Keratinocyte (primary cell): ENCODE results near the gene HSBP1L1.

Experiments used
- EZH2 ChIP-seq: IDR thresholded peaks from one replicate; pipeline ENCODE4 v1.6.1; 2012; ENCODE audit warnings: inconsistent platforms, mild to moderate bottlenecking, low read length, moderate library complexity
- TF ChIP-seq, protein P1 (sequence below), 3 experiments: IDR thresholded peaks in 1 of 3; conservative IDR thresholded peaks in 1 of 3; optimal IDR thresholded peaks in 1 of 3; 2 replicates in 2 of 3; 3 replicates in 1 of 3; pipeline versions ENCODE3 to v1.5.1; 2011; ENCODE audit warnings: low read length in 3 of 3, mild to moderate bottlenecking in 3 of 3, moderate library complexity in 2 of 3, control low read depth in 1 of 3, inconsistent platforms in 1 of 3; ENCODE audit not compliant: insufficient read depth in 2 of 3; ENCODE audit errors: extremely low read depth in 1 of 3

DNA sequence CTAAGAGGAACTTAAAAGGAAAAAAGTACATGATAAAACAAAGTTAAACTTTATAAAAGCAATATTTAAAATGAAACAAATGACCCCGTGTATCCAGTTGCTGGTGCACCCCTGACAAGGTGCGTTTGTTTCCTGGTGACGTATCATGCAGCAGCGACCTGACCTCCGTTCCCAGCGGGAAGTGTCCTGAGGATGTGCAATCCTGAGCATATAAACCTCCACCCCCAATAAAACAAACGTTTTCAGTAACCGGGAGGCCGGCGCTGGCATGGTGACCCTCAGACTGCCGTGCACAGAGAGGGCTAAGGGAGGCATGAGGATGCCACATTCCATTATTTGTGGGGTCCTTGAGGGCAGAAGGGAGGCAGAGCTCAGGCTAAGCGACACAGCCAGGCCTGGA, 27.8 kb upstream of the HSBP1L1 start:
- TF ChIP-seq, protein P1, sequence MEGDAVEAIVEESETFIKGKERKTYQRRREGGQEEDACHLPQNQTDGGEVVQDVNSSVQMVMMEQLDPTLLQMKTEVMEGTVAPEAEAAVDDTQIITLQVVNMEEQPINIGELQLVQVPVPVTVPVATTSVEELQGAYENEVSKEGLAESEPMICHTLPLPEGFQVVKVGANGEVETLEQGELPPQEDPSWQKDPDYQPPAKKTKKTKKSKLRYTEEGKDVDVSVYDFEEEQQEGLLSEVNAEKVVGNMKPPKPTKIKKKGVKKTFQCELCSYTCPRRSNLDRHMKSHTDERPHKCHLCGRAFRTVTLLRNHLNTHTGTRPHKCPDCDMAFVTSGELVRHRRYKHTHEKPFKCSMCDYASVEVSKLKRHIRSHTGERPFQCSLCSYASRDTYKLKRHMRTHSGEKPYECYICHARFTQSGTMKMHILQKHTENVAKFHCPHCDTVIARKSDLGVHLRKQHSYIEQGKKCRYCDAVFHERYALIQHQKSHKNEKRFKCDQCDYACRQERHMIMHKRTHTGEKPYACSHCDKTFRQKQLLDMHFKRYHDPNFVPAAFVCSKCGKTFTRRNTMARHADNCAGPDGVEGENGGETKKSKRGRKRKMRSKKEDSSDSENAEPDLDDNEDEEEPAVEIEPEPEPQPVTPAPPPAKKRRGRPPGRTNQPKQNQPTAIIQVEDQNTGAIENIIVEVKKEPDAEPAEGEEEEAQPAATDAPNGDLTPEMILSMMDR (optimal IDR thresholded peaks at IDR 0.05 in 1 of 3, IDR thresholded peaks at IDR 0.05 in 1 of 3, conservative IDR thresholded peaks at IDR 0.05 in 1 of 3; ENCODE audit: extremely low read depth in 1 of 3, insufficient read depth in 2 of 3, low read length in 3 of 3), result no peak
- TF ChIP-seq EZH2, result no peak
